Mesenteric fat pad (tissue), 1 donor: ENCODE data around the gene MAP2K3. TPM values are rescaled to one million over a fixed set of nuclear protein-coding genes. Genes with fewer than 3 reads are reported as not detected.
"Not testable (repeated sequence)": the region's sequence is repeated elsewhere in the genome, so short reads cannot be mapped to it uniquely, and the experiment has no call there.

Experiments used
- DNase-seq: peaks from one replicate; pipeline ENCODE4 v3.0.0-alpha.2; 2020; ENCODE audit warnings: low spot score
- total RNA-seq: library from RNA; stranded (reverse); fragmentation: NEBNext Ultra II Directional; extraction: Animal tissue kit (Norgen Biotek cat#: 25700); gene quantifications from one replicate; pipeline ENCODE4 v1.2.1, GENCODE V29; 2021
- donor health status: DM: yes; HTN: yes; CAD: no.

MAP2K3 gene
- total RNA-seq, 1 donor from 2014 or later, result 103 TPM

- not testable (repeated sequence) for DNase-seq
Measured at GRCh38 chr17:21327921-21328320, 43.4 kb downstream of the MAP2K3 start.

- not testable (repeated sequence) for DNase-seq
Measured at GRCh38 chr17:21328778-21329177, 44.3 kb downstream of the MAP2K3 start.

GRCh38 chr17:21330436-21331160 is 46.1 kb downstream of the MAP2K3 start:
- peak; percentile 78 for DNase-seq

GRCh38 chr17:21336541-21337294 is 52.2 kb downstream of the MAP2K3 start:
- peak; percentile 39 for DNase-seq

GRCh38 chr17:21337981-21338625 is 53.6 kb downstream of the MAP2K3 start:
- DNase-seq, result peak; percentile 86

- peak; percentile 83 for DNase-seq
Measured at GRCh38 chr17:21339011-21339410, 54.5 kb downstream of the MAP2K3 start.

GRCh38 chr17:21339571-21339970 is 55.1 kb downstream of the MAP2K3 start:
- peak; percentile 64 for DNase-seq

- not testable (repeated sequence) for DNase-seq
Measured at GRCh38 chr17:21340407-21340806, 55.9 kb downstream of the MAP2K3 start.

GRCh38 chr17:21341279-21341678 is 56.8 kb downstream of the MAP2K3 start:
- not testable (repeated sequence) for DNase-seq

- DNase-seq, result not testable (repeated sequence)
Measured at GRCh38 chr17:21341925-21342540, 57.5 kb downstream of the MAP2K3 start.

GRCh38 chr17:21343061-21343949 is 58.8 kb downstream of the MAP2K3 start:
- DNase-seq, result peak; percentile 86

GRCh38 chr17:21344801-21345200 is 60.3 kb downstream of the MAP2K3 start:
- not testable (repeated sequence) for DNase-seq

GRCh38 chr17:21345236-21345635 is 60.7 kb downstream of the MAP2K3 start:
- peak; percentile 86 for DNase-seq

- not testable (repeated sequence) for DNase-seq
Measured at GRCh38 chr17:21346107-21346506, 61.6 kb downstream of the MAP2K3 start.

GRCh38 chr17:21346651-21347250 is 62.2 kb downstream of the MAP2K3 start:
- DNase-seq, result peak; percentile 83

GRCh38 chr17:21347660-21348059 is 63.1 kb downstream of the MAP2K3 start:
- DNase-seq, result not testable (repeated sequence)

GRCh38 chr17:21348081-21348925 is 63.8 kb downstream of the MAP2K3 start:
- DNase-seq, result peak; percentile 80

GRCh38 chr17:21348926-21349261 is 64.4 kb downstream of the MAP2K3 start:
- peak; percentile 82 for DNase-seq
